ENCODE measurements around the gene WDR35.

The WDR35 gene

DNA sequence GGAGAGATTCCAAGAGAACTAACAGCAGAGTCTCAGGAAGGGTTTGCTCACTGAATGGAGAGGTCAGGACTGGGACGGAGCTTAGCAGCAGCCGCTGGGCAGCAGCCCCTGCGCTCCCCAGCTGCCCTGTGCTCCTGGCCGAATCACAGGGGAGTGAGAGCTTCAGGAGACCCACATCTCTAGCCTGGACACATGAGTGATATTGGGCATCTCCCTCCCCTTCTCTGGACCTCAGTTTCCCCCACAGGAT is 22.1 kb upstream of the WDR35 start:
- H3K27ac ChIP-seq (ENCODE audit: insufficient read depth in 1 of 2, low read depth in 1 of 2, low read length in 2 of 2, poor library complexity in 1 of 2, severe bottlenecking in 2 of 2), result no peak overlapping the region
- peaks cover 7 to 52% (median 23%) of the 10 kb centered on the region in 5 experiments for H3K27me3 ChIP-seq (replicated peaks in 2 of 5; ENCODE audit: control insufficient read depth in 4 of 5, insufficient read depth in 5 of 5, low read length in 4 of 5)
- H3K4me1 ChIP-seq (ENCODE audit: control extremely low read depth in 1 of 4, control insufficient read depth in 4 of 4, insufficient read depth in 4 of 4, low read length in 3 of 4), result peaks cover 0 to 14% (median 12%) of the 10 kb centered on the region in 4 experiments
- WGBS (ENCODE audit: insufficient coverage), result 38% methylated on average over 4 of the region's 4 CpGs
- H3K9me3 ChIP-seq (ENCODE audit: control extremely low read depth in 1 of 5, control insufficient read depth in 4 of 5, insufficient read depth in 2 of 5, low read depth in 1 of 5, low read length in 4 of 5), result peaks cover 0 to 6% (median 0%) of the 10 kb centered on the region in 5 experiments
- H3K4me3 ChIP-seq (ENCODE audit: control insufficient read depth in 1 of 7, extremely low read depth in 1 of 7, insufficient read depth in 4 of 7, low read depth in 2 of 7, low read length in 6 of 7), result peak overlapping the region in 5 of 7 experiments; percentile 50 to 76 (median 62)
- ChIA-PET CTCF (interaction anchor here (1.1 to 5.1 kb wide), 4 partner anchors 33 to 83 kb away, joined by 3 to 42 read pairs (median 6); no protein-coding TSS in a partner anchor), POLR2A (no interaction called here)
- DNase-seq, result no peak
- no peaks in the 10 kb centered on the region for H3K36me3 ChIP-seq (ENCODE audit: control insufficient read depth in 4 of 4, insufficient read depth in 4 of 4, low read length in 3 of 4)

DNA sequence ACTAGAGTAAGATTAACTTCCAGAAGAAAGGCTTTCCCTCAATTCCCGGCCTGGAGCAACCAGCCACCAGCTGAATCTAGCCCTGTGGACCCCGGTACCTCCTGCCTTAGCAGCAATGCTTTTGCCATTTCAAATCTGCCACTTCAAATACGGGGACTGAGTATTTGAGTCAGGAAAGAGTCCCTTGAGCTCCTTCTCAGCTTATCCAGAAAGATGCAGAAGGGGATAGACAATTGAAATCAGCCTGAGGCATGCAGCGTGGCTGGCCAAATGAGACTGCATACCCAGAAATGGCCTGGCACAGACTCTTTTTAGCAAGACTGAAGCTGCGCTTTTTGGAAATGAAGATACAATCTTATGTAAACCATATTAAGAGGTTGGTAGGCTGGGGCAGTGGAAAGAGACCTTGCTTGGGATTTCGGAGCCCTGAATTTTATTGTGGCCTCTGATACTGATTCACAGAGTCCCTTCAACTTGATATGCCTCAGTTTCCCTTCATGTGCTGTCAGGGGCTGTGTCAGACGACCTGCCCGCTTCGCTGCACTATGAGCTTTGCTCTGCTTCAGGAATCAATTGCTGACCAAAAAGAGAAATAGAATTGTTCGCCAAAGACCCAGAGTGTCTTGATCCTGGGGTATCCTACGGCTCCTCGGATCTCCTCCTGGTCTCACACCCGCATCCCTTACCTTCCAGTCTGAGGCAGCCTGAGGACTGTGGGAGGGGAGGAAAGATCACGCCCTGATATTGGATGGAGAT is 21.5 kb upstream of the WDR35 start:
- Histone ChIP-seq H3K4me1 (ENCODE audit: control extremely low read depth in 1 of 4, control insufficient read depth in 4 of 4, insufficient read depth in 4 of 4, low read length in 3 of 4) (peaks cover 0 to 14% (median 12%) of the 10 kb centered on the region in 4 experiments), H3K27me3 (replicated peaks in 2 of 5; ENCODE audit: control insufficient read depth in 4 of 5, insufficient read depth in 5 of 5, low read length in 4 of 5) (peaks cover 7 to 52% (median 23%) of the 10 kb centered on the region in 5 experiments), H3K36me3 (ENCODE audit: control insufficient read depth in 4 of 4, insufficient read depth in 4 of 4, low read length in 3 of 4) (no peaks in the 10 kb centered on the region), H3K9me3 (ENCODE audit: control extremely low read depth in 1 of 5, control insufficient read depth in 4 of 5, insufficient read depth in 2 of 5, low read depth in 1 of 5, low read length in 4 of 5) (peaks cover 0 to 6% (median 0%) of the 10 kb centered on the region in 5 experiments), H3K27ac (ENCODE audit: insufficient read depth in 1 of 2, low read depth in 1 of 2, low read length in 2 of 2, poor library complexity in 1 of 2, severe bottlenecking in 2 of 2) (no peak overlapping the region), H3K4me3 (ENCODE audit: control insufficient read depth in 1 of 7, extremely low read depth in 1 of 7, insufficient read depth in 4 of 7, low read depth in 2 of 7, low read length in 6 of 7) (no peak overlapping the region)
- CTCF ChIA-PET, result interaction anchor here (1.4 to 5.1 kb wide), 4 partner anchors 34 to 84 kb away, joined by 3 to 42 read pairs (median 6); no protein-coding TSS in a partner anchor
- 91% methylated on average over 12 of the region's 14 CpGs for WGBS (ENCODE audit: insufficient coverage)
- DNase-seq, result no peak
- POLR2A ChIA-PET, result no interaction called here

DNA sequence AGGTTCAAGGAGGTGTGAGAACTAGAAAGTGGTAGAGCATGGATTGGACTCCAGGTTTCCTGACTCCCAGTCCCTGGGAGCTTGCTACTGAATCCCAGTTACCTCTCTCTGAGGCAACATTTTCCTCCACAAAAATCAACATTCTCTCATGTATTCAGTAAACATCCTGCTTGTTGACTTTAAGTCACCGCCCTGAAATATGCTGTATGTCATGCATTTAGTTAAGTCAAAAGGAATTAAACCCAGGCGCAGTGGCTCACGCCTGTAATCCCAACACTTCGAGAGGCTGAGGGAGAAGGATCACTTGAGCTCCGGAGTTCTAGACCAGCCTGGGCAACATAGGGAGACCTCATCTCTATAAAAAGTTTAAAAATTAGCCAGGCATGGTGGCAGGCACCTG is 18.8 kb upstream of the WDR35 start:
- Histone ChIP-seq H3K27ac (ENCODE audit: insufficient read depth in 1 of 2, low read depth in 1 of 2, low read length in 2 of 2, poor library complexity in 1 of 2, severe bottlenecking in 2 of 2) (no peak overlapping the region), H3K9me3 (ENCODE audit: control extremely low read depth in 1 of 5, control insufficient read depth in 4 of 5, insufficient read depth in 2 of 5, low read depth in 1 of 5, low read length in 4 of 5) (no peaks in the 10 kb centered on the region), H3K27me3 (replicated peaks in 2 of 5; ENCODE audit: control insufficient read depth in 4 of 5, insufficient read depth in 5 of 5, low read length in 4 of 5) (peaks cover 4 to 43% (median 21%) of the 10 kb centered on the region in 5 experiments), H3K4me1 (ENCODE audit: control extremely low read depth in 1 of 4, control insufficient read depth in 4 of 4, insufficient read depth in 4 of 4, low read length in 3 of 4) (peaks cover 0 to 14% (median 12%) of the 10 kb centered on the region in 4 experiments), H3K4me3 (ENCODE audit: control insufficient read depth in 1 of 7, extremely low read depth in 1 of 7, insufficient read depth in 4 of 7, low read depth in 2 of 7, low read length in 6 of 7) (no peak overlapping the region), H3K36me3 (ENCODE audit: control insufficient read depth in 4 of 4, insufficient read depth in 4 of 4, low read length in 3 of 4) (no peaks in the 10 kb centered on the region)
- no peak for DNase-seq
- 100% methylated on average over 5 of the region's 5 CpGs for WGBS (ENCODE audit: insufficient coverage)
- ChIA-PET CTCF (interaction anchor here (0.9 kb wide), 1 partner anchor 110 kb away, joined by 3 read pairs; no protein-coding TSS in a partner anchor), POLR2A (no interaction called here)

DNA sequence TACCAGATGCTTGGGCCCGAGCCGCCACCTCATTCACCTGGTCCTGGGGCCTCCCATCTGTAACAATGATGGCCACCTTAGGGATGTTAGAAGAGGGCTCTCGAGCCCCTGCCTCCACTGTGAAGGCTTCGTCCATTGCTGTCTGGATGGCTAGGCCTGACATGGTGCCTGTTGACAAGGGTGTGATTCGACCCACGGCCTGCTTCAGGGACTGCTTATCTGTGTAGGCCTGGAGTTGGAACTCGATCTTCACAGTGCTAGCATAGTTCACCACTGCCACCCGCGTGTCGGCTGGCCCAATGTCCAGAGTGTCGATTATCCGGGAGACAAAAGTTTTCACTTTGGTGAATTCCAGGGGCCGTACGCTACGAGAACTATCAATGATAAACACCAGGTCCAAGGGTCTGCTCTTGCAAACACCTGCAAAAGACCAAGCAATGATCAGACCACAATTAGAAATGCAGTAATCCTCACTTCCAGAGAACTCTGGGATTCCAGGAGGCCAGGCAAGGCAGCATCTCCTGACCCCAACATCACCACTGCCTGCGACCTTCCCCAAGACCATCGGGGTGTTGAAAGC is 16.1 kb upstream of the WDR35 start:
- H3K27ac ChIP-seq (ENCODE audit: insufficient read depth in 1 of 2, low read depth in 1 of 2, low read length in 2 of 2, poor library complexity in 1 of 2, severe bottlenecking in 2 of 2), result no peak overlapping the region
- no peak for DNase-seq
- WGBS (ENCODE audit: insufficient coverage), result 97% methylated on average over 16 of the region's 17 CpGs
- H3K9me3 ChIP-seq (ENCODE audit: control extremely low read depth in 1 of 5, control insufficient read depth in 4 of 5, insufficient read depth in 2 of 5, low read depth in 1 of 5, low read length in 4 of 5), result no peaks in the 10 kb centered on the region
- no peak overlapping the region for H3K4me3 ChIP-seq (ENCODE audit: control insufficient read depth in 1 of 7, extremely low read depth in 1 of 7, insufficient read depth in 4 of 7, low read depth in 2 of 7, low read length in 6 of 7)
- ChIA-PET CTCF (no interaction called here), POLR2A (no interaction called here)
- H3K4me1 ChIP-seq (ENCODE audit: control extremely low read depth in 1 of 4, control insufficient read depth in 4 of 4, insufficient read depth in 4 of 4, low read length in 3 of 4), result no peaks in the 10 kb centered on the region
- H3K36me3 ChIP-seq (ENCODE audit: control insufficient read depth in 4 of 4, insufficient read depth in 4 of 4, low read length in 3 of 4), result no peaks in the 10 kb centered on the region
- H3K27me3 ChIP-seq (replicated peaks in 2 of 5; ENCODE audit: control insufficient read depth in 4 of 5, insufficient read depth in 5 of 5, low read length in 4 of 5), result peaks cover 0 to 17% (median 8%) of the 10 kb centered on the region in 5 experiments

DNA sequence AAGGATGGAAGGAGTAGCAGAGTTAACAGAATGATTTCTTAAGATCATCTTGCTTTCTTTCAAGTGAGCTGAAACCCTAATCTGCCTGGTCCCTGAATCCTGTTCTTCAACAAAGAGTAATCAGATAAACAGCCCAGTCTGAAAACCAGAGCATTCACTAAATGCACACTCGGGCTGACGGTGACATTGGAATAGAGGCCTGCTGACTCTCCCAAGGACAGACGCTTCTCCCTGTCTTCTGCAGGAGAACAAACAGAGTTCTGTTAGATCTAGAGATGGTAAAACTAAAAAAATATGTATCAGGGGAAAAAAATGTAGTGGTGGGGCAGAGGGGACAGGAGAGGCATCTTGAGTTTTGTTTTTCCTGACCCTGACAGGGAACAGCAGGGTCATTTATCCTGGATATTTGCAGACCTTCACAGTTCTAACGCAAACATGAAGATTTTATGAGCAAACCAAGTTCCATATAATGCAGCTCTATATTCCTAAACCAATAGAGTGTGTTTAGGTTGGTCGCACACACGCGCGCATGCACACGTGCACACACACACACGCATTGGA is 15.2 kb upstream of the WDR35 start:
- Histone ChIP-seq H3K9me3 (ENCODE audit: control extremely low read depth in 1 of 5, control insufficient read depth in 4 of 5, insufficient read depth in 2 of 5, low read depth in 1 of 5, low read length in 4 of 5) (no peaks in the 10 kb centered on the region), H3K36me3 (ENCODE audit: control insufficient read depth in 4 of 4, insufficient read depth in 4 of 4, low read length in 3 of 4) (no peaks in the 10 kb centered on the region), H3K4me3 (ENCODE audit: control insufficient read depth in 1 of 7, extremely low read depth in 1 of 7, insufficient read depth in 4 of 7, low read depth in 2 of 7, low read length in 6 of 7) (no peak overlapping the region), H3K27me3 (replicated peaks in 2 of 5; ENCODE audit: control insufficient read depth in 4 of 5, insufficient read depth in 5 of 5, low read length in 4 of 5) (peaks cover 0 to 8% (median 5%) of the 10 kb centered on the region in 5 experiments), H3K27ac (ENCODE audit: insufficient read depth in 1 of 2, low read depth in 1 of 2, low read length in 2 of 2, poor library complexity in 1 of 2, severe bottlenecking in 2 of 2) (no peak overlapping the region), H3K4me1 (ENCODE audit: control extremely low read depth in 1 of 4, control insufficient read depth in 4 of 4, insufficient read depth in 4 of 4, low read length in 3 of 4) (no peaks in the 10 kb centered on the region)
- ChIA-PET CTCF (interaction anchor here (1.7 kb wide), 1 partner anchor 10 kb away, joined by 5 read pairs; no protein-coding TSS in a partner anchor), POLR2A (no interaction called here)
- DNase-seq, result no peak
- WGBS (ENCODE audit: insufficient coverage), result 97% methylated on average over 4 of the region's 10 CpGs

DNA sequence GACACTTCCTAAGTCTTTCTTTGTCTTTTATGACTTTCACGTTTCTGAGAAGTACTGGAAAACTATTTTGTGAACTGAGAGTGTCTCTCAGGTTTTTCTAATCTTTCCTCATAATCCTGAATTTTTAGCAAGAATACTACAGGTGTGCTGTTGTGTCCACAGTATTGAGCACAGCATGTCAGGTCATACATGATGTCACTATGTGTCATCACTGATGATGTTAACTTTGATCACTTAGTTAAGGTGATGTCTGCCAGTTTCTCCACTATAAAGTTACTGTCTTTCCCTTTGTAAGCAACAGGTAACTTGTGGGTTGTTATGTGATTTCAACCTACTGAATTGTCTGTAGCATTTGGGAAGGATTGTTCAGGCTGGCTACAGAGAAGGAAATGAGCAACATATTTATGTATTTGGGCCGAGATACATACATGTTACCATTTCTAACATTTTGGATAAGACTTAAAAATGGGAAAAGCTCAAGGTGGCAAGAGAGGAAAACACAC is 11.5 kb upstream of the WDR35 start:
- H3K27ac ChIP-seq (ENCODE audit: insufficient read depth in 1 of 2, low read depth in 1 of 2, low read length in 2 of 2, poor library complexity in 1 of 2, severe bottlenecking in 2 of 2), result no peak overlapping the region
- no peaks in the 10 kb centered on the region for H3K36me3 ChIP-seq (ENCODE audit: control insufficient read depth in 4 of 4, insufficient read depth in 4 of 4, low read length in 3 of 4)
- no CpG with 5 or more reads among the region's 2 CpGs for WGBS (ENCODE audit: insufficient coverage)
- no peak for DNase-seq
- H3K27me3 ChIP-seq (replicated peaks in 2 of 5; ENCODE audit: control insufficient read depth in 4 of 5, insufficient read depth in 5 of 5, low read length in 4 of 5), result peaks cover 0 to 11% (median 0%) of the 10 kb centered on the region in 5 experiments
- CTCF ChIA-PET, result interaction anchor here (1.3 to 1.9 kb wide), 2 partner anchors 13 to 45 kb away, joined by 5 to 7 read pairs; no protein-coding TSS in a partner anchor
- no peak overlapping the region for H3K4me3 ChIP-seq (ENCODE audit: control insufficient read depth in 1 of 7, extremely low read depth in 1 of 7, insufficient read depth in 4 of 7, low read depth in 2 of 7, low read length in 6 of 7)
- H3K9me3 ChIP-seq (ENCODE audit: control extremely low read depth in 1 of 5, control insufficient read depth in 4 of 5, insufficient read depth in 2 of 5, low read depth in 1 of 5, low read length in 4 of 5), result no peaks in the 10 kb centered on the region
- no peaks in the 10 kb centered on the region for H3K4me1 ChIP-seq (ENCODE audit: control extremely low read depth in 1 of 4, control insufficient read depth in 4 of 4, insufficient read depth in 4 of 4, low read length in 3 of 4)
- POLR2A ChIA-PET, result no interaction called here

DNA sequence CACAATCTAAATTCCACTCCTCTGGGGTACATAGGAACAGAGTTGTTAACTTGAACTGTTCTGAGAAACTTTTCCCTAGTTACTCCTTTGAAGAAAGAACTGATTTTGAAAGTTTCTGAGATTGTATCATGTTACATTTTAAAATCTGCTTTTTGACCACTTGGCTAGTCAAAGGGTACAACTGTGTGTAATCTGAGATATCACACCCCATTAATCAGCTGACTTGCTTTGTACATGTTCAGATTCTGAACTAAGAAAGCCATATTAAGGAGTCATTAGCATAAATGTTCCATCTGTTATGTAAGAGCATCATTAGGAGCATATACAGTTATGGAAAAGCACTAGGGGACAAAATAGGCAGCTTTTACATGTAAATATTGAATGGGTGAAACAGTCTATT is 3.8 kb upstream of the WDR35 start:
- H3K9me3 ChIP-seq (ENCODE audit: control extremely low read depth in 1 of 5, control insufficient read depth in 4 of 5, insufficient read depth in 2 of 5, low read depth in 1 of 5, low read length in 4 of 5), result no peaks in the 10 kb centered on the region
- no peak overlapping the region for H3K27ac ChIP-seq (ENCODE audit: insufficient read depth in 1 of 2, low read depth in 1 of 2, low read length in 2 of 2, poor library complexity in 1 of 2, severe bottlenecking in 2 of 2)
- H3K4me3 ChIP-seq (ENCODE audit: control insufficient read depth in 1 of 7, extremely low read depth in 1 of 7, insufficient read depth in 4 of 7, low read depth in 2 of 7, low read length in 6 of 7), result no peak overlapping the region
- H3K36me3 ChIP-seq (ENCODE audit: control insufficient read depth in 4 of 4, insufficient read depth in 4 of 4, low read length in 3 of 4), result no peaks in the 10 kb centered on the region
- CTCF ChIA-PET, result no interaction called here
- POLR2A ChIA-PET, result no interaction called here
- H3K4me1 ChIP-seq (ENCODE audit: control extremely low read depth in 1 of 4, control insufficient read depth in 4 of 4, insufficient read depth in 4 of 4, low read length in 3 of 4), result peaks cover 7 to 19% (median 11%) of the 10 kb centered on the region in 4 experiments
- DNase-seq, result no peak
- H3K27me3 ChIP-seq (replicated peaks in 2 of 5; ENCODE audit: control insufficient read depth in 4 of 5, insufficient read depth in 5 of 5, low read length in 4 of 5), result peaks cover 0 to 3% (median 0%) of the 10 kb centered on the region in 5 experiments

Data from common myeloid progenitor, CD34-positive (primary cell).